CD4-positive, alpha-beta T cell (primary cell): ENCODE measurements around the gene TBC1D7. TPM values are rescaled to one million over a fixed set of nuclear protein-coding genes. Genes with fewer than 3 reads are reported as not detected.

ENCODE experiments used
- ATAC-seq: fragments of 200-7000 bp; cut with Tn5 transposase; one replicate; pipeline ENCODE4 v1.10.0; 2022; ENCODE audit warnings: mild to moderate bottlenecking; ENCODE audit not compliant: poor library complexity
- CTCF ChIA-PET: fragments of 350-600 bp; sonication (Branson Sonifier 250); formaldehyde crosslinking; loops from one replicate; lab custom pipeline; 2021; ENCODE audit warnings: antibody characterized with exemption, inconsistent platforms; lab: Charles Lee
- POLR2A ChIA-PET: fragments of 350-600 bp; sonication (Branson Sonifier 250); formaldehyde crosslinking; loops from one replicate; lab custom pipeline; 2021; ENCODE audit warnings: antibody characterized with exemption, inconsistent platforms; lab: Charles Lee
- DNase-seq, 14 experiments: peaks; one replicate each; pipeline ENCODE4 v3.0.0-alpha.2; 2013 to 2020; ENCODE audit warnings: mixed read lengths in 2 of 14
- H3K27ac ChIP-seq, 2 donors: one replicate each; pipeline versions ENCODE4 v1.5.1 to v1.7.0; 2013; ENCODE audit warnings: low read length in 2 of 2, low read depth in 1 of 2, mild to moderate bottlenecking in 1 of 2
- H3K27me3 ChIP-seq, 2 experiments: 1 replicate in 1 of 2; 2 replicates in 1 of 2; pipeline versions ENCODE4 v1.6.1 to v1.7.0; 2013; ENCODE audit warnings: low read length in 2 of 2, control low read depth in 1 of 2, mild to moderate bottlenecking in 1 of 2, moderate library complexity in 1 of 2; ENCODE audit not compliant: insufficient read depth in 2 of 2, control insufficient read depth in 1 of 2
- H3K36me3 ChIP-seq: one replicate; pipeline ENCODE4 v1.6.1; 2013; ENCODE audit warnings: low read length, control low read depth; ENCODE audit not compliant: insufficient read depth
- H3K4me1 ChIP-seq: one replicate; pipeline ENCODE4 v1.6.1; 2013; ENCODE audit warnings: low read length, control low read depth; ENCODE audit not compliant: insufficient read depth
- H3K4me3 ChIP-seq: one replicate; pipeline ENCODE4 v1.5.1; 2013; ENCODE audit warnings: mild to moderate bottlenecking, low read length, moderate library complexity
- H3K9me3 ChIP-seq, 2 experiments: 1 replicate in 1 of 2; 2 replicates in 1 of 2; pipeline versions ENCODE4 v1.6.1 to v1.7.0; 2013; ENCODE audit warnings: low read length in 2 of 2, mild to moderate bottlenecking in 2 of 2, control low read depth in 1 of 2, moderate library complexity in 1 of 2; ENCODE audit not compliant: control insufficient read depth in 1 of 2, insufficient read depth in 1 of 2
- H3K27ac Mint-ChIP-seq: one replicate; pipeline ENCODE4 v1.8.0; 2020; ENCODE audit warnings: mixed read lengths
- H3K27me3 Mint-ChIP-seq: one replicate; pipeline ENCODE4 v1.8.0; 2021; ENCODE audit warnings: mixed read lengths
- H3K36me3 Mint-ChIP-seq: one replicate; pipeline ENCODE4 v1.8.0; 2021; ENCODE audit warnings: low read depth, mixed read lengths
- H3K4me1 Mint-ChIP-seq: one replicate; pipeline ENCODE4 v1.8.0; 2021; ENCODE audit warnings: low read depth, mixed read lengths
- H3K4me3 Mint-ChIP-seq: one replicate; pipeline ENCODE4 v1.8.0; 2020; ENCODE audit warnings: mild to moderate bottlenecking, mixed read lengths
- H3K9me3 Mint-ChIP-seq: one replicate; pipeline ENCODE4 v1.8.0; 2020; ENCODE audit warnings: mixed read lengths
- CTCF ChIP-seq: fragments of 200-600 bp; IDR thresholded peaks from one replicate; pipeline ENCODE4 v1.8.0; 2022; ENCODE audit warnings: antibody characterized with exemption, mild to moderate bottlenecking
- intact Hi-C, 2 experiments: fragments of 100-400 bp; cut with DNase I in 1 of 2; cut with micrococcal nuclease in 1 of 2; formaldehyde crosslinking; loops; one replicate each; pipeline versions ENCODE4 v1.15.1 to v1.9.0; 2023 to 2025; cut with DNase I, micrococcal nuclease
- total RNA-seq, 174 experiments: library from RNA in 2 of 174; stranded (reverse) in 2 of 174; gene quantifications; one replicate each; pipeline ENCODE4 v1.2.3 and lab custom pipeline; 2021 to 2026

Gene TBC1D7
- total RNA-seq, 2 experiments from 2014 or later: 10.2 to 12.3 TPM

- H3K27ac ChIP-seq: no peak overlapping the region
- Mint-ChIP-seq H3K27me3 (no peaks in the 10 kb centered on the region), H3K4me1 (no peaks in the 10 kb centered on the region), H3K36me3 (peaks cover 93% of the 10 kb centered on the region), H3K4me3 (no peak overlapping the region), H3K9me3 (no peaks in the 10 kb centered on the region), H3K27ac (no peak overlapping the region)
- DNase-seq (no peak), ATAC-seq (no peak)
- peaks cover 62% of the 10 kb centered on the region for H3K36me3 ChIP-seq
- no peak overlapping the region for H3K4me3 ChIP-seq
- ChIA-PET CTCF (no interaction called here), POLR2A (no interaction called here)
- TF ChIP-seq CTCF: no peak
- intact Hi-C loops: no loop called here
- H3K9me3 ChIP-seq: no peaks in the 10 kb centered on the region
- H3K4me1 ChIP-seq: no peaks in the 10 kb centered on the region
- H3K27me3 ChIP-seq: no peaks in the 10 kb centered on the region
Measured at GRCh38 chr6:13311155-13311554, 17.2 kb downstream of the TBC1D7 start.

GRCh38 chr6:13308332-13308731 lies 20.0 kb downstream of the TBC1D7 start:
- Histone ChIP-seq H3K36me3 (peaks cover 62% of the 10 kb centered on the region), H3K27ac (no peak overlapping the region), H3K4me1 (peaks cover 1% of the 10 kb centered on the region), H3K9me3 (no peaks in the 10 kb centered on the region), H3K4me3 (no peak overlapping the region), H3K27me3 (no peaks in the 10 kb centered on the region)
- Mint-ChIP-seq H3K27ac (no peak overlapping the region), H3K4me3 (no peak overlapping the region), H3K9me3 (no peaks in the 10 kb centered on the region), H3K27me3 (no peaks in the 10 kb centered on the region), H3K36me3 (peaks cover 93% of the 10 kb centered on the region), H3K4me1 (peaks cover 10% of the 10 kb centered on the region)
- ChIA-PET CTCF (no interaction called here), POLR2A (no interaction called here)
- ATAC-seq: no peak
- intact Hi-C loops: no loop called here
- no peak for TF ChIP-seq CTCF
- no peak for DNase-seq

GRCh38 chr6:13307508-13307995 lies 20.8 kb downstream of the TBC1D7 start:
- Mint-ChIP-seq H3K4me1 (peaks cover 18% of the 10 kb centered on the region), H3K4me3 (no peak overlapping the region), H3K27me3 (no peaks in the 10 kb centered on the region), H3K36me3 (peaks cover 93% of the 10 kb centered on the region), H3K27ac (no peak overlapping the region), H3K9me3 (no peaks in the 10 kb centered on the region)
- ATAC-seq (no peak), DNase-seq (peak in 3 of 14 experiments; percentile 9 to 64 (median 56))
- Histone ChIP-seq H3K27ac (no peak overlapping the region), H3K36me3 (peaks cover 68% of the 10 kb centered on the region), H3K4me3 (no peak overlapping the region), H3K4me1 (peaks cover 9% of the 10 kb centered on the region), H3K9me3 (no peaks in the 10 kb centered on the region), H3K27me3 (no peaks in the 10 kb centered on the region)
- TF ChIP-seq CTCF: no peak
- intact Hi-C loops: no loop called here
- ChIA-PET POLR2A (no interaction called here), CTCF (no interaction called here)
